SK-N-SH (cell line): Measurements from ENCODE around the gene SELPLG. TPM values are rescaled to one million over a fixed set of nuclear protein-coding genes. Genes with fewer than 3 reads are reported as not detected.

ENCODE experiments used
- CTCF ChIA-PET: fragments of 300-600, 350-600 bp; formaldehyde crosslinking; extraction: SDS; loops from one replicate; lab custom pipeline; 2021; lab: Yijun Ruan, JAX
- POLR2A ChIA-PET: fragments of 350-600 bp; sonication (Branson Sonifier 250); formaldehyde crosslinking; extraction: SDS; loops from one replicate; lab custom pipeline; 2020; ENCODE audit warnings: antibody characterized with exemption, inconsistent platforms; lab: Yijun Ruan, JAX
- DNase-seq: peaks from one replicate; pipeline ENCODE4 v3.0.0; 2012
- H2AFZ ChIP-seq: fragments of 200-600 bp; sonication (generic); 2 replicates; pipeline ENCODE4 v1.8.1; 2016; ENCODE audit warnings: antibody characterized with exemption, mild to moderate bottlenecking, low read depth
- H3F3A ChIP-seq: fragments of 200-600 bp; sonication (generic); replicated peaks from 2 replicates; pipeline ENCODE3; 2016; ENCODE audit warnings: antibody characterized with exemption, mild to moderate bottlenecking; ENCODE audit not compliant: insufficient read depth
- H3K27ac ChIP-seq, 2 experiments: fragments of 200-500 bp in 1 of 2; fragments of 200-600 bp in 1 of 2; sonication (Bioruptor generic) in 1 of 2; sonication (generic), shearing (Covaris generic) in 1 of 2; 2 replicates each; pipeline versions ENCODE4 v1.5.1 to v1.6.1; 2014 to 2016; ENCODE audit warnings: low read depth in 2 of 2, inconsistent platforms in 1 of 2, low read length in 1 of 2, mild to moderate bottlenecking in 1 of 2, mixed read lengths in 1 of 2
- H3K27me3 ChIP-seq: fragments of 200-600 bp; sonication (generic), shearing (Covaris generic); 2 replicates; pipeline ENCODE4 v1.6.1; 2016; ENCODE audit warnings: mixed run types; ENCODE audit not compliant: insufficient read depth
- H3K36me3 ChIP-seq, 2 experiments: fragments of 200-500 bp in 1 of 2; fragments of 200-600 bp in 1 of 2; sonication (Bioruptor generic) in 1 of 2; sonication (generic) in 1 of 2; replicated peaks in 1 of 2; 2 replicates each; pipeline versions ENCODE3 to v1.5.1; 2014 to 2016; ENCODE audit warnings: low read length in 1 of 2, mild to moderate bottlenecking in 1 of 2; ENCODE audit not compliant: insufficient read depth in 2 of 2, control insufficient read depth in 1 of 2
- H3K4me1 ChIP-seq, 2 experiments: fragments of 200-500 bp in 1 of 2; fragments of 200-600 bp in 1 of 2; sonication (Bioruptor generic) in 1 of 2; sonication (generic), shearing (Covaris generic) in 1 of 2; 2 replicates each; pipeline versions ENCODE4 v1.5.1 to v1.6.1; 2014 to 2016; ENCODE audit warnings: low read depth in 1 of 2, low read length in 1 of 2, mixed run types in 1 of 2; ENCODE audit not compliant: insufficient read depth in 2 of 2, control insufficient read depth in 1 of 2
- H3K4me2 ChIP-seq: fragments of 200-600 bp; sonication (generic), shearing (Covaris generic); 2 replicates; pipeline ENCODE4 v1.6.1; 2017; ENCODE audit warnings: mixed run types
- H3K4me3 ChIP-seq, 2 experiments: fragments of 200-500 bp in 1 of 2; fragments of 200-600 bp in 1 of 2; sonication (Bioruptor generic) in 1 of 2; sonication (generic), shearing (Covaris generic) in 1 of 2; 2 replicates each; pipeline versions ENCODE4 v1.5.1 to v1.8.1; 2014 to 2016; ENCODE audit warnings: low read depth in 2 of 2, inconsistent platforms in 1 of 2, low read length in 1 of 2, mild to moderate bottlenecking in 1 of 2, mixed read lengths in 1 of 2, moderate library complexity in 1 of 2
- H3K79me2 ChIP-seq: fragments of 200-600 bp; sonication (generic); 2 replicates; pipeline ENCODE4 v1.8.1; 2017; ENCODE audit warnings: mild to moderate bottlenecking; ENCODE audit not compliant: insufficient read depth
- H3K9ac ChIP-seq: fragments of 200-600 bp; sonication (generic); 2 replicates; pipeline ENCODE4 v1.6.1; 2017; ENCODE audit warnings: mixed run types
- H3K9me2 ChIP-seq: fragments of 200-600 bp; sonication (generic); 2 replicates; pipeline ENCODE4 v1.6.1; 2017; ENCODE audit warnings: mixed run types
- H3K9me3 ChIP-seq: fragments of 200-600 bp; sonication (generic); 2 replicates; pipeline ENCODE4 v1.6.1; 2017; ENCODE audit warnings: mixed run types, mild to moderate bottlenecking, moderate library complexity
- H4K20me1 ChIP-seq: fragments of 200-600 bp; sonication (generic); 2 replicates; pipeline ENCODE4 v1.6.1; 2017; ENCODE audit warnings: mild to moderate bottlenecking, mixed run types; ENCODE audit not compliant: insufficient read depth
- CHD2 ChIP-seq: fragments of 150-350 bp; IDR thresholded peaks from 2 replicates; pipeline ENCODE4 v1.6.1; 2018; ENCODE audit warnings: low read length; ENCODE audit not compliant: partially characterized antibody
- CTCF ChIP-seq: fragments of 200-600 bp; sonication (generic); IDR thresholded peaks from 2 replicates; pipeline ENCODE4 v1.6.1; 2017; ENCODE audit warnings: antibody characterized with exemption, mild to moderate bottlenecking, moderate library complexity
- EZH2phosphoT487 ChIP-seq: fragments of 200-600 bp; sonication (generic); IDR thresholded peaks from 2 replicates; pipeline ENCODE4 v1.6.1; 2017; ENCODE audit warnings: low read depth, mixed run types, mild to moderate bottlenecking, antibody characterized with exemption, moderate library complexity, borderline replicate concordance
- FOSL2 ChIP-seq: IDR thresholded peaks from 2 replicates; pipeline ENCODE4 v1.4.0; 2012; ENCODE audit warnings: low read depth, mild to moderate bottlenecking, moderate library complexity, borderline replicate concordance
- FOXM1 ChIP-seq: IDR thresholded peaks from 2 replicates; pipeline ENCODE4 v1.4.0; 2012; ENCODE audit warnings: low read depth, mild to moderate bottlenecking
- GATA2 ChIP-seq: sonication (generic); formaldehyde crosslinking; IDR thresholded peaks from 2 replicates; pipeline ENCODE4 v1.5.0; 2020; ENCODE audit warnings: mild to moderate bottlenecking, missing genetic modification reagents
- PBX3 ChIP-seq: IDR thresholded peaks from 2 replicates; pipeline ENCODE4; 2012
- RAD21 ChIP-seq: IDR thresholded peaks from 2 replicates; pipeline ENCODE4 v1.6.1; 2012; ENCODE audit warnings: mild to moderate bottlenecking, low read length
- RCOR1 ChIP-seq: fragments of 150-350 bp; IDR thresholded peaks from 2 replicates; pipeline ENCODE4 v1.6.1; 2017; ENCODE audit warnings: antibody characterized with exemption, low read length
- SIN3A ChIP-seq: IDR thresholded peaks from 2 replicates; pipeline ENCODE4 v1.6.1; 2012; ENCODE audit warnings: low read depth, mild to moderate bottlenecking, low read length, moderate library complexity, borderline replicate concordance
- TEAD4 ChIP-seq: IDR thresholded peaks from 2 replicates; pipeline ENCODE4 v1.4.0; 2012; ENCODE audit warnings: mild to moderate bottlenecking, borderline replicate concordance; ENCODE audit not compliant: insufficient read depth
- USF1 ChIP-seq: IDR thresholded peaks from 2 replicates; pipeline ENCODE4 v1.4.0; 2012; ENCODE audit warnings: low read depth, borderline replicate concordance
- WGBS: methylation state at CpG from one replicate; pipeline ENCODE4 v1.1.6; 2017; ENCODE audit warnings: low lambda C conversion rate; 5-methylcytosine and 5-hydroxymethylcytosine counted together
- polyA plus RNA-seq, 3 experiments: library from polyadenylated mRNA; depleted of rRNA; stranded (reverse); fragments of >200 nt; gene quantifications; 2 replicates each; pipeline ENCODE4 v1.2.3, GENCODE V29; 2012
- TF ChIP-seq, protein P1 (sequence below): IDR thresholded peaks from 2 replicates; pipeline ENCODE4 v1.4.0; 2012; ENCODE audit warnings: low read depth

SELPLG gene
- polyA plus RNA-seq, 1 of the 3 experiments (the other 2 are of a cell fraction), result 2.8 TPM

DNA sequence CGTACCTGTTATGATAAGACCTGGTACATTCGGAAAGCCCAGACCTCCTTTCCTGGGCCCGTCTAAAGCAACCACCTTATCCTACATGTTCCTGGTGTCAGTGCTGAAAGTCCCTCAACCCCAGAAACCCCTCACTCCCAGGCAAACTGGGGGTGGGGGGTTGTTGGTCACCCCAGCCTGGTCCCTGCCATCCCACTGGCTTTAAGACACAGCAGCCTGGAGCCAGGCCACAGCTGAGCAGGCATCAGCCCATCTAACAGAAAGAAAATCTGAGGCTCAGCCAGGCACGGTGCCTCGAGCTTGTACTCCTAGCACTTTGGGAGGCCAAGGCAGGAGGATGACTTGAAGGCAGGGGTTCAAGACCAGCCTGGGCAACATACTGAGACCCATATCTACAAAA lies 4.5 kb downstream of the SELPLG start:
- 92% methylated on average over 5 of the region's 5 CpGs for WGBS
- no peak overlapping the region; the same call in 1 of the 2 replicates for H2AFZ ChIP-seq
- peaks cover 25% of the 10 kb centered on the region for H3F3A ChIP-seq
- POLR2A ChIA-PET, result no interaction called here
- no peaks in the 10 kb centered on the region; the same call in 1 of the 2 replicates for H3K79me2 ChIP-seq
- TF ChIP-seq CTCF, result no peak
- TF ChIP-seq USF1, result no peak
- TF ChIP-seq GATA2 (CRISPR knock-in tag), result no peak
- TF ChIP-seq SIN3A, result no peak
- no peak for TF ChIP-seq CHD2
- no peak for TF ChIP-seq RAD21
- TF ChIP-seq FOXM1, result no peak
- TF ChIP-seq, protein P1, sequence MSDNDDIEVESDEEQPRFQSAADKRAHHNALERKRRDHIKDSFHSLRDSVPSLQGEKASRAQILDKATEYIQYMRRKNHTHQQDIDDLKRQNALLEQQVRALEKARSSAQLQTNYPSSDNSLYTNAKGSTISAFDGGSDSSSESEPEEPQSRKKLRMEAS, result no peak
- no peak for TF ChIP-seq FOSL2
- TF ChIP-seq TEAD4, result no peak
- no peak for TF ChIP-seq RCOR1
- no peak for TF ChIP-seq PBX3
- TF ChIP-seq EZH2phosphoT487, result no peak
- no peaks in the 10 kb centered on the region for H4K20me1 ChIP-seq
- no peaks in the 10 kb centered on the region for H3K9me2 ChIP-seq
- CTCF ChIA-PET, result interaction anchor here (1.3 to 7.4 kb wide), 3 partner anchors 12 to 174 kb away, joined by 3 to 62 read pairs (median 6); no protein-coding TSS in a partner anchor
- peak overlapping the region; percentile 62 to 78 for H3K27ac ChIP-seq
- H3K4me3 ChIP-seq, result no peak overlapping the region
- H3K9me3 ChIP-seq, result no peaks in the 10 kb centered on the region
- H3K9ac ChIP-seq, result peak overlapping the region; percentile 58
- H3K4me1 ChIP-seq, result peaks cover 14 to 29% of the 10 kb centered on the region in 2 experiments; a peak in 3 of 4 replicates
- peak overlapping the region; percentile 67 for H3K4me2 ChIP-seq
- H3K36me3 ChIP-seq, result no peaks in the 10 kb centered on the region
- no peak for DNase-seq
- no peaks in the 10 kb centered on the region for H3K27me3 ChIP-seq
